H9 (cell line): Measurements from ENCODE around the gene PTPN13. TPM values are rescaled to one million over a fixed set of nuclear protein-coding genes. Genes with fewer than 3 reads are reported as not detected.

ENCODE experiments used
- DNase-seq: peaks from one replicate; pipeline ENCODE4 v3.0.0-alpha.2; 2017
- H2AFZ ChIP-seq: one replicate; pipeline ENCODE4 v1.6.1; 2013; ENCODE audit warnings: mild to moderate bottlenecking, low read length, control low read depth, moderate library complexity
- H2AK5ac ChIP-seq: 2 replicates; pipeline ENCODE4 v1.6.1; 2013; ENCODE audit warnings: low read length, control low read depth, mixed read lengths; ENCODE audit not compliant: insufficient read length
- H2BK120ac ChIP-seq: one replicate; pipeline ENCODE4 v1.6.1; 2013; ENCODE audit warnings: low read depth, mild to moderate bottlenecking, low read length, control low read depth, inconsistent platforms; ENCODE audit not compliant: poor library complexity, severe bottlenecking
- H2BK12ac ChIP-seq: 2 replicates; pipeline ENCODE4 v1.6.1; 2013; ENCODE audit warnings: low read length, control low read depth, mixed read lengths, low read depth; ENCODE audit not compliant: insufficient read length
- H2BK15ac ChIP-seq: 2 replicates; pipeline ENCODE4 v1.6.1; 2013; ENCODE audit warnings: low read depth, low read length, control low read depth
- H2BK20ac ChIP-seq: one replicate; pipeline ENCODE4 v1.6.1; 2013; ENCODE audit warnings: low read depth, mild to moderate bottlenecking, low read length, control low read depth, inconsistent platforms; ENCODE audit not compliant: poor library complexity, severe bottlenecking
- H2BK5ac ChIP-seq: 2 replicates; pipeline ENCODE4 v1.6.1; 2013; ENCODE audit warnings: low read length, control low read depth, mixed read lengths; ENCODE audit not compliant: insufficient read length
- H3K14ac ChIP-seq: 2 replicates; pipeline ENCODE4 v1.6.1; 2013; ENCODE audit warnings: low read length, control low read depth; ENCODE audit not compliant: insufficient read depth
- H3K18ac ChIP-seq: 2 replicates; pipeline ENCODE4 v1.6.1; 2013; ENCODE audit warnings: low read depth, mild to moderate bottlenecking, mixed read lengths, low read length, control low read depth; ENCODE audit not compliant: insufficient read length
- H3K23ac ChIP-seq: 2 replicates; pipeline ENCODE4 v1.6.1; 2013; ENCODE audit warnings: low read length, control low read depth, mixed read lengths, low read depth; ENCODE audit not compliant: insufficient read length
- H3K23me2 ChIP-seq: 2 replicates; pipeline ENCODE4 v1.6.1; 2013; ENCODE audit warnings: low read depth, mild to moderate bottlenecking, mixed read lengths, low read length, control low read depth; ENCODE audit not compliant: insufficient read length, poor library complexity, severe bottlenecking
- H3K27ac ChIP-seq: 2 replicates; pipeline ENCODE4 v1.5.1; 2013; ENCODE audit warnings: low read length, control low read depth, mixed read lengths, low read depth; ENCODE audit not compliant: insufficient read length
- H3K27me3 ChIP-seq: 2 replicates; pipeline ENCODE4 v1.6.1; 2013; ENCODE audit warnings: low read length, control low read depth, inconsistent platforms; ENCODE audit not compliant: insufficient read depth
- H3K4ac ChIP-seq: 2 replicates; pipeline ENCODE4 v1.6.1; 2013; ENCODE audit warnings: low read depth, mild to moderate bottlenecking, control low read depth, inconsistent platforms, low read length, moderate library complexity
- H3K4me1 ChIP-seq: 2 replicates; pipeline ENCODE4 v1.6.1; 2013; ENCODE audit warnings: low read length, control low read depth, inconsistent platforms; ENCODE audit not compliant: insufficient read depth
- H3K4me2 ChIP-seq: 2 replicates; pipeline ENCODE4 v1.6.1; 2013; ENCODE audit warnings: low read length, control low read depth, mixed read lengths; ENCODE audit not compliant: insufficient read length, insufficient read depth
- H3K56ac ChIP-seq: 2 replicates; pipeline ENCODE4 v1.6.1; 2013; ENCODE audit warnings: low read depth, mild to moderate bottlenecking, mixed read lengths, low read length, control low read depth; ENCODE audit not compliant: insufficient read length
- H3K79me1 ChIP-seq: 2 replicates; pipeline ENCODE4 v1.6.1; 2013; ENCODE audit warnings: low read depth, mild to moderate bottlenecking, moderate library complexity, low read length, control low read depth, inconsistent platforms; ENCODE audit not compliant: insufficient read depth, poor library complexity, severe bottlenecking
- H3K79me2 ChIP-seq: 2 replicates; pipeline ENCODE4 v1.6.1; 2013; ENCODE audit warnings: low read length, control low read depth, inconsistent platforms; ENCODE audit not compliant: insufficient read depth
- H3K9ac ChIP-seq: 2 replicates; pipeline ENCODE4 v1.6.1; 2013; ENCODE audit warnings: low read length, control low read depth, mixed read lengths; ENCODE audit not compliant: insufficient read length; ENCODE audit errors: extremely low read depth
- H3K9me3 ChIP-seq: one replicate; pipeline ENCODE4 v1.6.1; 2013; ENCODE audit warnings: low read depth, low read length, inconsistent platforms; ENCODE audit not compliant: control insufficient read depth
- H3T11ph ChIP-seq: one replicate; pipeline ENCODE4 v1.6.1; 2013; ENCODE audit warnings: mild to moderate bottlenecking, low read length, control low read depth, inconsistent platforms
- H4K20me1 ChIP-seq: one replicate; pipeline ENCODE4 v1.6.1; 2013; ENCODE audit not compliant: control insufficient read depth, insufficient read length, insufficient read depth
- H4K5ac ChIP-seq: 2 replicates; pipeline ENCODE4 v1.6.1; 2013; ENCODE audit warnings: low read depth, mild to moderate bottlenecking, mixed read lengths, low read length, control low read depth; ENCODE audit not compliant: insufficient read length
- H4K8ac ChIP-seq: replicated peaks from 2 replicates; pipeline ENCODE4 v1.6.1; 2013; ENCODE audit warnings: low read length, control low read depth, mixed read lengths, low read depth; ENCODE audit not compliant: insufficient read length
- H4K91ac ChIP-seq: 2 replicates; pipeline ENCODE4 v1.6.1; 2013; ENCODE audit warnings: low read depth, mild to moderate bottlenecking, moderate library complexity, mixed read lengths, low read length, control low read depth; ENCODE audit not compliant: insufficient read length
- H3K27ac Mint-ChIP-seq, 3 experiments: 2 replicates in 2 of 3; 3 replicates in 1 of 3; pipeline ENCODE4 v1.8.0; 2020 to 2021; ENCODE audit warnings: mixed read lengths in 3 of 3, mild to moderate bottlenecking in 1 of 3, moderate library complexity in 1 of 3
- H3K27me3 Mint-ChIP-seq: 2 replicates; pipeline ENCODE4 v1.8.0; 2021; ENCODE audit warnings: low read depth, mild to moderate bottlenecking, moderate library complexity, mixed read lengths
- H3K36me3 Mint-ChIP-seq, 3 experiments: 2 replicates in 2 of 3; 3 replicates in 1 of 3; pipeline ENCODE4 v1.8.0; 2020 to 2021; ENCODE audit warnings: low read depth in 3 of 3, mixed read lengths in 3 of 3; ENCODE audit not compliant: insufficient read depth in 1 of 3
- H3K4me1 Mint-ChIP-seq, 2 experiments: 2 replicates each; pipeline ENCODE4 v1.8.0; 2020; ENCODE audit warnings: mixed read lengths in 2 of 2
- H3K4me3 Mint-ChIP-seq, 2 experiments: 2 replicates in 1 of 2; 3 replicates in 1 of 2; pipeline ENCODE4 v1.8.0; 2020 to 2021; ENCODE audit warnings: mild to moderate bottlenecking in 2 of 2, mixed read lengths in 2 of 2, moderate library complexity in 1 of 2
- H3K9me3 Mint-ChIP-seq, 2 experiments: 2 replicates in 1 of 2; 3 replicates in 1 of 2; pipeline ENCODE4 v1.8.0; 2020; ENCODE audit warnings: mild to moderate bottlenecking in 2 of 2, mixed read lengths in 2 of 2, moderate library complexity in 1 of 2
- WGBS: extraction: QIAGEN DNeasy Blood & Tissue Kit; methylation state at CpG from one replicate; pipeline ENCODE4 v1.1.7; 2013; ENCODE audit warnings: missing lambda C conversion rate, low lambda C conversion rate, mixed read lengths; ENCODE audit not compliant: insufficient read length; ENCODE audit errors: extremely low coverage; 5-methylcytosine and 5-hydroxymethylcytosine counted together
- total RNA-seq: library from RNA; stranded (reverse); gene quantifications from 2 replicates; pipeline ENCODE4 v1.2.1, GENCODE V29; 2021
- TF ChIP-seq, protein P1 (sequence below): fragments of 200-600 bp; sonication (generic); conservative IDR thresholded peaks from 3 replicates; pipeline ENCODE4 v1.8.0; 2021; ENCODE audit warnings: antibody characterized with exemption, mild to moderate bottlenecking

The PTPN13 gene
- total RNA-seq, 1 experiment from 2014 or later, result 34.9 TPM

DNA sequence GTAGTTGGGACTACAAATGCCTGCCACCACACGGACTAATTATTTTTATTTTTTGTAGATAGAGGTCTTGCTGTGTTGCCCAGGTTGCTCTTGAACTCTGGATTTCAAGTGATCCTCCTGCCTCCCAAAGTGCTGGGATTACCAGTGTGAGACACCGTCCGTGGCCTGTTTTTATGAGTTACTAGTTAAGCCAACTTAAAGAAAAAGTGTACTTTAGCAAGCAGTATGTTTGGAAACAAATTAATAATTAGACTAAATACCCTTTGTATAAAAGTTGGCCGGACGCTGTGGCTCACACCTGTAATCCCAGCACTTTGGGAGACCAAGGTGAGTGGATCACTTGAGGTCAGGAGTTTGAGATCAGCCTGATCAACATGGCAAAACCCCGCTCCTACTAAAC, 14.2 kb upstream of the PTPN13 start:
- no CpG with 5 or more reads among the region's 6 CpGs for WGBS
- no peak overlapping the region for H3K27ac ChIP-seq
- Mint-ChIP-seq H3K4me1 (no peaks in the 10 kb centered on the region), H3K36me3 (no peaks in the 10 kb centered on the region), H3K4me3 (no peak overlapping the region), H3K27me3 (no peaks in the 10 kb centered on the region), H3K9me3 (no peaks in the 10 kb centered on the region), H3K27ac (no peak overlapping the region)
- no peak overlapping the region for H2AFZ ChIP-seq
- H3K56ac ChIP-seq, result no peak overlapping the region
- H4K20me1 ChIP-seq, result no peaks in the 10 kb centered on the region
- H3K9ac ChIP-seq, result no peak overlapping the region
- no peaks in the 10 kb centered on the region for H3K27me3 ChIP-seq
- H4K91ac ChIP-seq, result no peak overlapping the region
- H3K23me2 ChIP-seq, result no peaks in the 10 kb centered on the region
- no peaks in the 10 kb centered on the region for H3K9me3 ChIP-seq
- no peaks in the 10 kb centered on the region for H3K79me2 ChIP-seq
- no peaks in the 10 kb centered on the region for H3K79me1 ChIP-seq
- no peak overlapping the region for H2BK15ac ChIP-seq
- no peaks in the 10 kb centered on the region for H3K4me1 ChIP-seq
- H3K4ac ChIP-seq, result no peak overlapping the region
- no peak overlapping the region for H2AK5ac ChIP-seq
- no peak overlapping the region for H3K14ac ChIP-seq
- H2BK12ac ChIP-seq, result no peak overlapping the region
- TF ChIP-seq, protein P1, sequence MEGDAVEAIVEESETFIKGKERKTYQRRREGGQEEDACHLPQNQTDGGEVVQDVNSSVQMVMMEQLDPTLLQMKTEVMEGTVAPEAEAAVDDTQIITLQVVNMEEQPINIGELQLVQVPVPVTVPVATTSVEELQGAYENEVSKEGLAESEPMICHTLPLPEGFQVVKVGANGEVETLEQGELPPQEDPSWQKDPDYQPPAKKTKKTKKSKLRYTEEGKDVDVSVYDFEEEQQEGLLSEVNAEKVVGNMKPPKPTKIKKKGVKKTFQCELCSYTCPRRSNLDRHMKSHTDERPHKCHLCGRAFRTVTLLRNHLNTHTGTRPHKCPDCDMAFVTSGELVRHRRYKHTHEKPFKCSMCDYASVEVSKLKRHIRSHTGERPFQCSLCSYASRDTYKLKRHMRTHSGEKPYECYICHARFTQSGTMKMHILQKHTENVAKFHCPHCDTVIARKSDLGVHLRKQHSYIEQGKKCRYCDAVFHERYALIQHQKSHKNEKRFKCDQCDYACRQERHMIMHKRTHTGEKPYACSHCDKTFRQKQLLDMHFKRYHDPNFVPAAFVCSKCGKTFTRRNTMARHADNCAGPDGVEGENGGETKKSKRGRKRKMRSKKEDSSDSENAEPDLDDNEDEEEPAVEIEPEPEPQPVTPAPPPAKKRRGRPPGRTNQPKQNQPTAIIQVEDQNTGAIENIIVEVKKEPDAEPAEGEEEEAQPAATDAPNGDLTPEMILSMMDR, result no peak
- no peak overlapping the region for H2BK120ac ChIP-seq
- no peak overlapping the region for H4K8ac ChIP-seq
- H2BK20ac ChIP-seq, result no peak overlapping the region
- no peak overlapping the region for H3K4me2 ChIP-seq
- no peak overlapping the region for H4K5ac ChIP-seq
- no peak overlapping the region for H3K23ac ChIP-seq
- H3K18ac ChIP-seq, result no peak overlapping the region
- no peak overlapping the region for H2BK5ac ChIP-seq
- no peak overlapping the region for H3T11ph ChIP-seq
- DNase-seq, result no peak
